Muscle layer of colon (tissue), 2 donors: ENCODE results near the gene NTRK3.
"Not testable (repeated sequence)": the region's sequence is repeated elsewhere in the genome, so short reads cannot be mapped to it uniquely, and the experiment has no call there.

Experiments used
- H3K27ac ChIP-seq: one replicate; pipeline ENCODE4 v1.7.0; 2013; ENCODE audit warnings: low read depth, mild to moderate bottlenecking, low read length, moderate library complexity
- H3K27me3 ChIP-seq, 2 donors: one replicate each; pipeline ENCODE4 v1.7.0; 2013; ENCODE audit warnings: low read length in 2 of 2, mild to moderate bottlenecking in 2 of 2; ENCODE audit not compliant: insufficient read depth in 2 of 2, control insufficient read depth in 1 of 2
- H3K36me3 ChIP-seq: one replicate; pipeline ENCODE4 v1.7.0; 2013; ENCODE audit warnings: mild to moderate bottlenecking, low read length; ENCODE audit not compliant: insufficient read depth
- H3K4me1 ChIP-seq: one replicate; pipeline ENCODE4 v1.7.0; 2013; ENCODE audit warnings: mild to moderate bottlenecking, low read length; ENCODE audit not compliant: insufficient read depth
- H3K4me3 ChIP-seq, 2 donors: one replicate each; pipeline ENCODE4 v1.7.0; 2013; ENCODE audit warnings: low read length in 2 of 2, low read depth in 1 of 2, mild to moderate bottlenecking in 1 of 2, moderate library complexity in 1 of 2
- H3K9ac ChIP-seq: one replicate; pipeline ENCODE4 v1.7.0; 2013; ENCODE audit warnings: low read length
- H3K9me3 ChIP-seq: one replicate; pipeline ENCODE4 v1.7.0; 2013; ENCODE audit warnings: mild to moderate bottlenecking, low read length
- donor health status: abdominal sarcoma.
- donor health status: Adenocarcinoma of cecum.

The NTRK3 gene

DNA sequence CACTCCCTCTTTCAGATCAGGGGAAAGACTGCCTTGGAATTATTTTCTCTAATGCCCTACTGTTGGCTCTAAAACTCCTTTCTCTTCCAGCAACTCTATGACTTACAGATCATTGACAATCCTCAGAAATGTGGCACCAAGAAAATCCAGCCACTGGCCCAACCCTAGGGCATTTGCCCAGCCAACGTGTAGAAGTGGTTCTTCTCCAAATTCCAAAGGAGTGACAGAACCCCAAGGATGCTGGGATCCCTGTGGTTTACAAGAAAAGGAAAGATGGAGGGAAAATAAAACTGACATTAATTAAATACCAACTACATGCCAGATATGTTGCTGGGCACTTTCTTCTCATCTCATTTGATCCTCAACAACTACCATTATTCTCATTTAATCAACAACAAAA is 216.0 kb downstream of the NTRK3 start:
- Histone ChIP-seq H3K4me3 (no peak overlapping the region), H3K27me3 (no peaks in the 10 kb centered on the region), H3K9me3 (no peaks in the 10 kb centered on the region), H3K4me1 (no peaks in the 10 kb centered on the region), H3K27ac (no peak overlapping the region), H3K36me3 (no peaks in the 10 kb centered on the region), H3K9ac (no peak overlapping the region)

DNA sequence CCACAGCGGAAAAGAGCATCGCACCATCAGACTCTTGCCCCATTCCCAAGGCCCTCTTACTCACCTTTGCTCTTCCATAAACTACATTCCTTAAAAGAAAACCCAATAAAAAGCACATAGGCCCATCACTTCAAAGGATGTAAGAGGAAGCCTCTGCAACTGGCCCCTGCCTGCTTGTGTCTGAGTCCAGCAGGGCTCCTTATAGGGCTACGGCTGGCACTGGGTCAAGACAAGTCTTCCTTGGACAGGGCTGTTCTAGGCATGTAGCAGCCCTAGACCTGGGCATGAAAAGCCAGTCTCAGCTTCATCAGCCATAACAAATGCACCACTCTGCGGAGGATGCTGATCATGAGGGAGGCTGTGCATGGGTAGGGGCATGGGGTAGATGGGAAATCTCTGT is 218.3 kb downstream of the NTRK3 start:
- H3K4me3 ChIP-seq = no peak overlapping the region
- no peaks in the 10 kb centered on the region for H3K4me1 ChIP-seq
- H3K9ac ChIP-seq = no peak overlapping the region
- H3K36me3 ChIP-seq = no peaks in the 10 kb centered on the region
- H3K27me3 ChIP-seq = no peaks in the 10 kb centered on the region
- no peak overlapping the region for H3K27ac ChIP-seq
- H3K9me3 ChIP-seq = no peaks in the 10 kb centered on the region

DNA sequence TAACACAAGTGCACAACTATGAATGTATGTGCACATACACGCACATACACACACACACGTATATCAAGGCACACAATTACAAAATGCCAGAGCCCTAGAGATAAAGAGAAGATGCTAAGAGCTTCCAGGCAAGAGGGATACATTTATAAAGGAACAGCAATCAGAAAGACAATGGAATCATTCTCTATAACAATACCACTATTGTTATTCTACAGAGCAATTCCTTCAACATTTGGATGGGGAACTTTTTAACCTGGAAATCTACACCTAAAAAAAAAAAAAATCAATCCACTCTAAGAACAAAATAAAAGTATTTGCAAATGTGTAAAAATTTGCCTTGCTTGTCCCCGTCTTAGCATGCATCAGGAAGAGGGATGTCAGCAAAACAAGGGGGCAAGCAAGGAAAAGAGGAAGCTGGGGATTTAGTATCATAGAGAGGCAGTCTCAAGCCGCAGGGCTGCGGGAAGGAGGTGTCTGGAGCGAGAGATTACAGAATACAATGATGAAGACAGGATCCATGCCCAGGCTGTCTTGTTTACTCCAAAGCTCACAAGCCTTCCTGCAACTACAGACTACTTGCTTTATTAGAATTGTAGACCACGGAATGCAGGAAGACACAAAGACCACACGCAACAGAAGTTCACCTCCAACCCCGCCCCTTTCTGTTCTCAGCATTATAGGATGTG is 220.2 kb downstream of the NTRK3 start:
- Histone ChIP-seq H3K9me3 (no peaks in the 10 kb centered on the region), H3K36me3 (no peaks in the 10 kb centered on the region), H3K4me3 (no peak overlapping the region), H3K27ac (no peak overlapping the region), H3K27me3 (peaks cover 0 to 5% of the 10 kb centered on the region in 2 donors), H3K4me1 (no peaks in the 10 kb centered on the region), H3K9ac (no peak overlapping the region)

DNA sequence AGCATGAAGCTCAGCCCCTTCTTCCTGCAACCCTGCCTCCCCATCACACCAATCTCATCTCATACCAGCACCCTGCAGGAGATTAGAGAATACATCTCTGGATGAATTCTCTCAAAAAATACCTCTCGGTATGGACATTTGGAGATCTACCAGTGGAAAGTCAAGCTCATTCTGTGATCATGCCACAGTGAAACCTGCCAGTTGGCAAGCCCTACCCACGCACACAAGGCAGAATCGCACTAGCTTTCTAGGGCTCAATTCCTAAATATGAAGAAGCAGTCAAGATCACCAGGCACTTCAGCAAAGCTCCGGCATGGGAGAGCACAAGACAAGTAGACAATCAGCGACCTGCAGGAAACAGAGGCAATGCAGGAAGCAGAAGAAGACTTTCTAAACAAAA is 221.2 kb downstream of the NTRK3 start:
- H3K4me3 ChIP-seq = no peak overlapping the region
- no peak overlapping the region for H3K27ac ChIP-seq
- peaks cover 0 to 5% of the 10 kb centered on the region in 2 donors for H3K27me3 ChIP-seq
- no peaks in the 10 kb centered on the region for H3K4me1 ChIP-seq
- H3K9me3 ChIP-seq = no peaks in the 10 kb centered on the region
- H3K36me3 ChIP-seq = no peaks in the 10 kb centered on the region
- no peak overlapping the region for H3K9ac ChIP-seq

DNA sequence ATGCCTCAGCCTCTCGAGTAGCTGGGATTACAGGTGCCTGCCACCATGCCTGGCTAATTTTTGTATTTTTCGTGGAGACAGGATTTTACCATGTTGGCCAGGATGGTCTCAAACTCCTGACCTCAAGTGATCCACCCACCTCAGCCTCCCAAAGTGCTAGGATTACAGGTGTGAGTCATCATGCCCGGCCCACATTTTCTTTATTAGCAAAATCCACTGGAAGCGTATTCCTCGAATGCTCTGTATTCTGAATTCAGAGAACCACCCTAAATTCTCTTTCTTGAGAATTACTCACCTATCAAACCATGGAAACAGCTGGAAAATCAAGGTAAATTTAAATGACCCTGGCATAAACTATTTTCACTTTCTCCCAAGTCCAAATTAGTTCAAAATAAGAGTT is 223.1 kb downstream of the NTRK3 start:
- not testable (repeated sequence) for H3K9me3 ChIP-seq, H3K9ac ChIP-seq, H3K4me3 ChIP-seq, H3K27ac ChIP-seq, H3K36me3 ChIP-seq, H3K4me1 ChIP-seq, H3K27me3 ChIP-seq

DNA sequence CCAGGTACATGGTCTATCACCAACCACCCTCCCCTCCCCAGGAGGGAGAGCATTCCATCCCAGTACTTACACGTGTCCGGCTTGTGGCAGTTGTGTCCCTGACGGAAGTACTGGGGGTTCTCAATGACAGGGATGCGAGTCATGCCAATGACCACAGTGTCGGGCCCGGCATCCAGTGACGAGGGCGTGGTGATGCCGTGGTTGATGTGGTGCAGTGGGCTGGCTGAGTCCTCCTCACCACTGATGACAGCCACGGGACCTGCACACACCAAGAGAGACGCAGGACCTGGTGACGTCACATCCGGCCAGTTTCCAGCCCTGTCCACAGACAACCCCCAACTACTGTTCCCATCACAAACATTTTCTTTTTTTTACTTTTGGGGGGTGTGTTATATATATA is 223.8 kb downstream of the NTRK3 start:
- no peaks in the 10 kb centered on the region for H3K9me3 ChIP-seq
- H3K4me1 ChIP-seq = no peaks in the 10 kb centered on the region
- no peak overlapping the region for H3K27ac ChIP-seq
- H3K4me3 ChIP-seq = no peak overlapping the region
- no peaks in the 10 kb centered on the region for H3K36me3 ChIP-seq
- peaks cover 0 to 5% of the 10 kb centered on the region in 2 donors for H3K27me3 ChIP-seq
- no peak overlapping the region for H3K9ac ChIP-seq

DNA sequence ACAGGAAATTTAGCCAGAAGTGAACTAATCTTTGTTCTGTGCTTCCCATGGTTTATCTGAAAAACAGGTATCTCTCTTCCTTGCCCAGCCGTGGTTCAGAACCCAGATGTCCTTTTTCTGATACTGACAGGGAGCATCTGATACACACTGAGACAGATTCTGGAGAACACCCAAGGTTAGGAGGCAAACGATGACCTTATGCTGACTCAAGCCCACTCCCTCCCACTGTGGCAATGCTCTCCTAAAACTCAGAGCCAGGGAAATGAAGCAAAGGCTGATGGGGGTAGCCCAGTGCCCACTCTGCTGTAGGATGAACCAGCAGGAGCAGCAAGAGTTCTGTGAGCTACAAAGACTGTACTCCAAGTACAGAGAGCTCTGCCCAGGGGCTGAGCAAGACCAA is 225.1 kb downstream of the NTRK3 start:
- no peaks in the 10 kb centered on the region for H3K9me3 ChIP-seq
- no peak overlapping the region for H3K27ac ChIP-seq
- peaks cover 0 to 5% of the 10 kb centered on the region in 2 donors for H3K27me3 ChIP-seq
- no peak overlapping the region for H3K4me3 ChIP-seq
- no peaks in the 10 kb centered on the region for H3K36me3 ChIP-seq
- H3K9ac ChIP-seq = no peak overlapping the region
- no peaks in the 10 kb centered on the region for H3K4me1 ChIP-seq

DNA sequence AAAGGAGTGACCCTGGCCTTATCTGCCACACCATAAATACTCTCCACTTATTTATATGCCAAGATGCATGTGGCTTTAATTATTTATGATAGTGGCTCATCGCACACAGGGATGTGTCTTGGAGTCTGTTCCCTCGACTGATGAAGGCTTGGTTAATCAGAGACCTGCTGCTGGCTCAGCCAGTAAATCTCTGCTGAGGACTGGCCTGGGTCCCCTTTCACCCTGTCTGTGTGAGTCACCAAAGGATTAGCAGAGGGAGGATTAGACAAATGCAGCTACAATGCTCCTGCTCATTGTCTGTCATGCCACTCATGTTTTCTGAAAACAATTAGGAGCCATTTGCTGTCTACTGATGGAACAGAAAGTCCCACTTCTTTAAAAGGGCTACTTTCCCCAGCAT is 226.8 kb downstream of the NTRK3 start:
- Histone ChIP-seq H3K9ac (no peak overlapping the region), H3K9me3 (no peaks in the 10 kb centered on the region), H3K36me3 (no peaks in the 10 kb centered on the region), H3K4me1 (no peaks in the 10 kb centered on the region), H3K27me3 (peaks cover 0 to 5% of the 10 kb centered on the region in 2 donors), H3K27ac (no peak overlapping the region), H3K4me3 (no peak overlapping the region)

DNA sequence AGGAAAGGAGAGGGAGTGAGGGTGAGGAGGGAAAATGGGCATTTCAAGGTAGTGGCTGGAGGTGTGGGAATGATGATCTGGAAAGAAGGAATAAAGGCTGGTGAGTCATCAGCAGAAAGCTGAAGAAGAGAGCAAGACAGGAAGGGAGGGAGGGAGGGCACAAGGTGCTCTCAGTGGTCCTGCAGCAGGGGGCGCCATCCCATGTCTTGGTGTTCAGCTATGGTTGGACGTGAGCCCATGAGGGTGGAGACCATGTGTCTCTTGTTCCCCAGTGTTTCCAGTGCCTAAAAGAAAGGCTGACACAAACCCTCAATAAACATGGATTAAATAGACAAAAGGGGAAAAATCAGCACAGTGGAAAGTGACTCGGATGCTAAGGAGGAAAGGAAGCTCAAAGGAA is 228.5 kb downstream of the NTRK3 start:
- Histone ChIP-seq H3K36me3 (no peaks in the 10 kb centered on the region), H3K9ac (no peak overlapping the region), H3K27me3 (peaks cover 0 to 5% of the 10 kb centered on the region in 2 donors), H3K4me3 (no peak overlapping the region), H3K9me3 (no peaks in the 10 kb centered on the region), H3K4me1 (no peaks in the 10 kb centered on the region), H3K27ac (no peak overlapping the region)

DNA sequence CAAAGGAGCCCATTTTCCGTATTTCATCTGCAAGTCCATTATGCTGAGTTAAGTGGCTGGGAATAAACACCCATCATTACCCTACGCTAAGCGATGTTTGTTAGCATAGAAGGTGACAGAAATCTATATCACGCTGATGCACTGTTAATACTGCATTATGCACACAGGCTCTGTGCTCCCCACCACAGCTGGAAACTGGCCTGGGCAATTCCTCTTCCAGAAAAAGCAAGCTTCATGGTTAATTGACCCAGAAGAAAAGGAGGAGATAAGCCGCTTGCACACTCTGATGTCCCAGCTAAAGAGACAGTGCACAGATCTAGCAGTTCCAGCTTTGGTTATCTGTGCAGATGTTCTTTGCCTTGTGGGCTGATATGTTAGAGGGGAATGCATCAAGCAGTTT is 232.6 kb downstream of the NTRK3 start:
- Histone ChIP-seq H3K27me3 (no peaks in the 10 kb centered on the region), H3K9ac (no peak overlapping the region), H3K9me3 (no peaks in the 10 kb centered on the region), H3K27ac (no peak overlapping the region), H3K4me3 (no peak overlapping the region), H3K4me1 (no peaks in the 10 kb centered on the region), H3K36me3 (no peaks in the 10 kb centered on the region)

DNA sequence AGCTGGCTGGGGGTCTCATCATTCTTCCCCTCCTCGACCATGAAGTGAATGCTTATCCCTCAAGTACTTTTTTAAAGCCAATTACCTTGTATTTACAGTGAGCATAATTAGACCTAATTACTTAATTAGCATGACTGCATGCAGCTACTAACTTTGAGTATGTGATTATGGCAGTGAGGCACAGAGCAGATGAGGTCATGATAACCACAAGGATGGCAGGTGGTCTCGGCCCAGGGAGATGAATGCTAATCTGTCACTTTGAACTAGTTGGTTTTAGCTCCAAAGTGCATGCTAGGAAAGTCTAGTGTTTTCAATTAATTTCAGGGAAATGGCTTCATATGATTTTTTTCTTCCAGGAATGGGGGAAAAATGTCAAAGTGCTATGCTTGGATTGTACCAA is 233.8 kb downstream of the NTRK3 start:
- no peak overlapping the region for H3K9ac ChIP-seq
- no peak overlapping the region for H3K27ac ChIP-seq
- H3K4me3 ChIP-seq = no peak overlapping the region
- no peaks in the 10 kb centered on the region for H3K9me3 ChIP-seq
- no peaks in the 10 kb centered on the region for H3K4me1 ChIP-seq
- no peaks in the 10 kb centered on the region for H3K27me3 ChIP-seq
- H3K36me3 ChIP-seq = no peaks in the 10 kb centered on the region

DNA sequence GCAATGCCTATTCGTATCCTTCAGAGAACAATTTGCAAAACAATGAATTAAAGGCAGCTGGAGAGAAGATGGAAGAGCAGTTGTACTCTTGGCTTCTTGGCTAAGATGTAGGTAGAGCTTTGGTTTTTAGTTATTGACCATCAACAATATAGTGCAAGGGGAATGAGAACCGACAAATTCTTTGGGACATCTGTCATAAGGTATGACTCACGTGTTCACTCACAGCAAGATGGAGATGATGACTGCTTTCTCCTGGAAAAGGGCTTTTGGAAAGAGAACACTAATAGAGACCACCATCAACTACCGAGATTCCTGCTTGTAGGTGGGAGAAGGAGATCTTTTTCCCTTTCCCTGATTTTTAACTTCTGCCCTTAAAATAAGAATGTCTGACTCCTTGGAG is 234.9 kb downstream of the NTRK3 start:
- no peaks in the 10 kb centered on the region for H3K9me3 ChIP-seq
- no peaks in the 10 kb centered on the region for H3K4me1 ChIP-seq
- H3K27me3 ChIP-seq = no peaks in the 10 kb centered on the region
- no peaks in the 10 kb centered on the region for H3K36me3 ChIP-seq
- no peak overlapping the region for H3K4me3 ChIP-seq
- H3K9ac ChIP-seq = no peak overlapping the region
- no peak overlapping the region for H3K27ac ChIP-seq
